GM18508 (cell line): ENCODE measurements around the gene PRXL2B.
"Not testable (repeated sequence)": the region's sequence is repeated elsewhere in the genome, so short reads cannot be mapped to it uniquely, and the experiment has no call there.

ENCODE experiments used
- ATAC-seq: cut with Tn5 transposase; IDR thresholded peaks from one replicate; pipeline ENCODE4 v1.9.1; 2021; ENCODE audit warnings: moderate number of reproducible peaks; ENCODE audit not compliant: insufficient read depth, unreplicated experiment

Gene PRXL2B

DNA sequence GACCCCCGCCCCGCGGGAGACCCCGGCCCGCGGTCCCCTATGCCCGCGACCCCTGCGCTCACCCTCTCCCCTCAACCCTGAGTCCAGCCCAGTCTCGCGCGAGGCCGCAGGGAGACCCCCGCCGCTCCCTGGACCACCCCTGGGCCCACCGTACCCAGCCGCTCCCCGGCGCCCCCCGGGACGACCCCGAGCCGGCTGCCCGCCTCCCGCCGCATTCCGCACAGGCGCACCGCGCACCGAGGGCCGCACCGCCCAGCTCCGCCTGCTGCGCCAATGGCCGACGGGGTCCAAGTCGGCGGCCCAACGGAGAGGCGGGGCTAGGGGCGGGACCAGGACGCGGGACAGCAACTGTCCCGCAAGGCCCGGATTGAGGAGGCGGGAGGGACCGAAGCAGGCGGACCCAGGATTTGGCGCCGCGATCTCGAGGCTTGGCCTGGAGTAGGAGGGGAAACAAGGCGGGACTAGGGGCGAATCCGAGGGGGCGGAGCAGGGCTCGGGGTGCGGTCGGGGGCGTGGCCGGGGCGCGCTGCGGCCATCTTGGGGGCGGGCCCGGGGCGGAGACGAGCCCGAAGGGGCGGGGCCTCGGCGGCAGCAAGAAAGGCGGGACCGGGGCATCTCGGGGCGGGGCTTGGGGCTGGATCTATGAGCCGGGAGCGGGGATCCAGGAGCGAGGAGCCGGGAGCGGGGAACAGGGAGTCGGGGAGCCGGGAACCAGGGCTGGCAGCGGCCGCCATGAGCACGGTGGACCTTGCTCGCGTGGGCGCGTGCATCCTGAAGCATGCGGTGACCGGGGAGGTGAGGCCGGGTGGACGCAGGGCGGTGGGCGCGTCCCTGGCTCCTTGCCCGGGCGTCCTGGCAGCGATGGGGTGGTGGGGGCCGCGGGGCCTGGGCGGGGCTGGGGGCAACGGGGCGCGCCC is at the start of gene PRXL2B:
Gene PRXL2B (plus strand): TSS at position 624 of the 917 bp plus-strand sequence. CDS start 109 bp downstream, at position 733.
- no peak for ATAC-seq

- ATAC-seq, result no peak
Observed at GRCh38 chr1:2537784-2538115, 48.8 kb upstream of the PRXL2B start.

GRCh38 chr1:2538376-2538775 is 48.2 kb upstream of the PRXL2B start:
- no peak for ATAC-seq

- ATAC-seq, result no peak
Observed at GRCh38 chr1:2538872-2539271, 47.7 kb upstream of the PRXL2B start.

DNA sequence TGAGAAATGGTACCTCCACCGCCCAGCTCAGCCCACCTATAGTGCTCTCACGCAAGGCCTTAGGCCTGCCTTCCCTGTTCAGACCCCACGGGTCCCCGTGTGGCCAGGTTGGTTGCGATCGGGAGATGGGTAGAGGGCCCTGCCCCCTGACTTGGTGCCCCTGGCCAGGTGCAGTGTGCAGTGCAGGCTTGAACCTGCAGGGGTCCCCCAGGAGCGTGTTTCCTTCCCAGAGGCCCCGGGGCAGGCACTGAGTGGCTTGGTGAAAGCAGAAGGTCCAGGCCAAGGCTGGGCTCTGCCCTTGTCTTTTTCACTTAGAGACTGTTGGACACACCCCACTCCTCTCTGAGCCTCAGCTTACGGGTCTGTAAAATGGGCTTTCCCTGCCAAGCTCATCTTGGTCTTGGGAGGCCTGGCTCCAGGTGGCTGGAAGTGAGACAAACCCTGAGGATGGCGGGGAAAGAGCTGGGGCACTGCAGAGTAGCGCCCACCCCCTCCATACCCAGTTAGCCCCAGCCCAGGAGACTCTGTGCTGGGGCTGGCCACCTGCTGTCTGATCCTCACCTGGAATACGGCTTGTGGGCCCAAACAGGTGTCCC is 47.2 kb upstream of the PRXL2B start:
- ATAC-seq, result no peak

- no peak for ATAC-seq
Observed at GRCh38 chr1:2540816-2541492, 45.6 kb upstream of the PRXL2B start.

DNA sequence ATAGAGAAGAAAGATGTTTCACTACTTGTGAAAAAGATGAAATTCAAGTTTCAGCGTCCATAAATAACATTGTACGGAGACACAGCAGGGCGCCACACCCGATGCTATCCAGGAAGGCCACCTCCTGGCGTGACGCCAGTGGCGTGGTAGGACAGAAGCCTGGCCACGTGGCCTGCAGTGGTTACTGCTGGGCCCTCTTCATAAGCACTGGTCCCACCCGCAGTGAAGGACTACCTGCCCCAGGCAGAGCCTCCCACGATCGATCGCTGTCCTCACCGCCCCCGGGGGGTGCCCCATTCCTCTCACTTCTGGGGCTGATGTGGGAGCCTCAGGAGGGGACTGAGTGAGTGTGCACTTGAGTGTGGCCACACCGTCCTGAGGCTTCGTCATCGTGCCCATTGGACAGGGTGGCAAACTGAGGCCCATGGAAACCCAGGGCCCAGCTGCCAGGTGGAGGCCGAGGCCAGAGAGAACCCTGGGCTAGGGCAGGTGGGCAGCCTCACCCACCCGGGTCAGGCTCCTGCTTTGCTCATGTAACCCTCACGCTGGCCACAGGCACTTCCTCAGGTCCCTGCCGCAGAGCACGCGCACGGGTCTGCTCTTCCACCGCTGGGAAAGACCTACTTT is 44.8 kb upstream of the PRXL2B start:
- ATAC-seq, result no peak

DNA sequence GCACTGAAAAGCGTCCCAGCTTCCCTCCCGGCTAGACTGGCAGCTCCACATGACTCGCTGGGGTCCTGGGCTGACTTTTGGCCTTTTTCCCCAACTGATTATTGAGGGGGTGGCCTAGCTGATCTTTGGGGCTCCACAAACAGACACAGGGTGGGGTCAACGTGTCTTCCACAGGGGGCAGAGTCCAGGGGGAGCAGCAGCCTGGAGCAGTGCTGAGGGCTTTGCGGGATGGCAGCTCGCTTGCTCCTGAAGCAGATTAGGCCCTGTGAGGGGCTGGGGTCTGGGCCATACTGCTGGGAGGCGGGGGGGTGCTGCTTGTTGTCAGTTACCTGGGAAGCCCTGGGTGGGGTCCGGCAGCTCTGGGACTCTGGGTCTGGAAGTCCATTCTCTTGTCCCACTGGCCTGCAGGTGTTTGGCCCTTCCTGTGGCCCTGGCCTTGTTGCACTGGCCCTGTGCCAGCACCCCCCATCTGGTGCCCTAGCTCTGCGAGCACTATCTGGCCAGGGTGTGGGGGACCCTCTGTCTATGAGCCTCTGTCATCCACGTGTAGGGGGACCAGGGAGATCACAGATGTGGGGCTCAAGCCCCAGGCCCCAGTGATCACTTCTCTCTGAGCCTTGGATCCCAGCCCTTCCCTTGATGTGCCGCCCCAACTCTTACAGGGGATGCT is 44.2 kb upstream of the PRXL2B start:
- ATAC-seq, result no peak

DNA sequence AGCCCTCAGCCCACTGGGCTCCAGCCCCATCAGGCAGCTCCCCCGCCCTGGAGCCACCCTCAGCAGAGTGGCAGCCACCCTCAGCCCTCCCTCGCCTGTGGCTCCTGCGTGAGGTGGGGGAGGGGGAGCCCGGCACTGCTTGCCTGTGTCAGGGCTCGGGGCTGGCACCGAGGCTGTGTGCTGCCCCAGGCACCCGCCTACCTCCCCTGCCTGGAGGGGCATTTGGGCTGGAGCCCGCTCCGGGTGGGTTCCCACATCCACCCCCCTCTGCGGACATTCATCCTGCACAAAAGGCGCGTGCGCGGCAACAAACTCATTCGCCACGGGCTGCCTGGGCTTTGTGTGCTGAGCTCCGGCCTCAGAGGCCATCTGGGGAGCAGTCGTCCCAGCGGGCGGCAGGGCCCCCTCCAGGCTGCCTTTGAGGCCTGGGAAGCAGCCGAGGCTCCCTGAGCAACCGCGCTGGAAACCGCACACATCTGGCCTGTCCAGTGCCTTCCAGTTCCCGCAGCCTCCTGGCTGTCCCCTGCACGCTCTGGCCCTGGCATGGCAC is 43.0 kb upstream of the PRXL2B start:
- ATAC-seq, result no peak

- no peak for ATAC-seq
Observed at GRCh38 chr1:2544093-2544874, 42.3 kb upstream of the PRXL2B start.

GRCh38 chr1:2544875-2545640 is 41.5 kb upstream of the PRXL2B start:
- ATAC-seq, result no peak

DNA sequence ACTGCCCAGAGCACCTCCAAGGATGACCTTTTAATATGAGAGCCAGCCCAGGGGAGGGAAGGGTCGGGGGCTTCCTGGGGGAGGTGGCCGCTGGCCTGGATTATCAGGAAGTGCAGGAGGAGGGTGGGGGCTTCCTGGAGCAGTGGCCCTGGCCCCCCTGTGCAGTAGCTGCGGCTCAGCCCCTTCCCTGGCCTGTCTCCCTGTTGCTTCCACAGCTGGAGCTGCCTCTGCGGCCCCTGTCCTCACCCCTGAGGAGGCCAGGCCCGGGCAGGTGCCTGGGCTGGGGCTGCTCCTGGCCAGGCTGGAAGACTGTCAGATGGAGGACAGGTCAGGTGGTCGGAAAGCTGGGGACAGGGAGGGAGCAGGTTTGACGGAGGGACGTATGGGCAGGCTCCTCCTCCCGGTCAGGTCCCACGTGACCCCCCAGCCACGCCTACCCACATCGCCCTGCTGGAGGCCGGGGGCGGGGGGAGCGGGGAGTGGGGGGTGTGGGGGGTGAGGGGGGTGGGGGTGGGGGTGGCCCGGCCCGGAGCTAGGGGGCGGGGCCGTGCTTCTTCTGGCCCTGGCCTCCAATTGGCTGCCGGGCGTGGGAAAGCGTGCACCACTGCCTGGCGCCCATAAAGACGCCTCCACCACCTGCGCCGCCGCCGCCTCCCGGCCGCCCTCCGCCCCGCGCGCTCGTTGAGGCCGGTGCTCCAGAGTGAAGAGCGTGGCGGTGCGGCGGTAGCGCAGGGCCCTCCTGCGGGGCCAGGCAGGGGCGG is 40.6 kb upstream of the PRXL2B start:
- no peak for ATAC-seq

DNA sequence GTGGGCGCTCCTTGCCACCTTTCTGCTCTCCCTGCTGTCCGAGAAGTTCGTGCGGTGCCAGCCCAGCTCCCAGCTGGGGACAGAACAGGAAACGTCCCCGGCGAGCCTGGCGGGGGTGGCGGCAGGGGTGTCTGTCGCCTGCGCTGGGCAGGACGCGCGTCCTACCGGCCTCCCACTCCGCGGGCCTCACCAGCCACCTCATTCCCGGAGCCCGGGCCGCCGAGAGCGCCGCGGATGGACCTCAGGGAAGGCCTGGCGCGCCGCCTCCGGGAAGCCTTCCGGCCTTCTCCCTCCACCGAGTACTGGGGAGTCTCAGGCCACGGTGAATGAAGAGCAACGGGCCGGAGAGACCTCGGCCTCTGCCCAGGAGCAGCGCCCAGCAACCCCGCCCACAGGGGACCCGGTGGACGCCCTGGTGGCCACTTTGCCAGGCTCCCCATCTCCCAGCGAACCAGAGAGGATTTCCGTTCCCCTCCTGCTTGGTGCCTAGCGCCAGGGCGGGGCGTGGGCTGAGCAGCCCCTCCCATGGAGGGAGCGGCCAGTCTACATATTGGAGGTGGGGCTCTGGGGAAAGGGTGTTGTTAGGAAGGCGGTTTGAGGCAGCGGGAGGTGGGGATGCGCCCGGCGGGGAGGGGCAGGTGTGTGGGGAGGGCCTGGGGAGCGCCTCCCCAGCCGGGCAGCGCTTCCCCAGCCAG is 39.9 kb upstream of the PRXL2B start:
- ATAC-seq, result no peak

DNA sequence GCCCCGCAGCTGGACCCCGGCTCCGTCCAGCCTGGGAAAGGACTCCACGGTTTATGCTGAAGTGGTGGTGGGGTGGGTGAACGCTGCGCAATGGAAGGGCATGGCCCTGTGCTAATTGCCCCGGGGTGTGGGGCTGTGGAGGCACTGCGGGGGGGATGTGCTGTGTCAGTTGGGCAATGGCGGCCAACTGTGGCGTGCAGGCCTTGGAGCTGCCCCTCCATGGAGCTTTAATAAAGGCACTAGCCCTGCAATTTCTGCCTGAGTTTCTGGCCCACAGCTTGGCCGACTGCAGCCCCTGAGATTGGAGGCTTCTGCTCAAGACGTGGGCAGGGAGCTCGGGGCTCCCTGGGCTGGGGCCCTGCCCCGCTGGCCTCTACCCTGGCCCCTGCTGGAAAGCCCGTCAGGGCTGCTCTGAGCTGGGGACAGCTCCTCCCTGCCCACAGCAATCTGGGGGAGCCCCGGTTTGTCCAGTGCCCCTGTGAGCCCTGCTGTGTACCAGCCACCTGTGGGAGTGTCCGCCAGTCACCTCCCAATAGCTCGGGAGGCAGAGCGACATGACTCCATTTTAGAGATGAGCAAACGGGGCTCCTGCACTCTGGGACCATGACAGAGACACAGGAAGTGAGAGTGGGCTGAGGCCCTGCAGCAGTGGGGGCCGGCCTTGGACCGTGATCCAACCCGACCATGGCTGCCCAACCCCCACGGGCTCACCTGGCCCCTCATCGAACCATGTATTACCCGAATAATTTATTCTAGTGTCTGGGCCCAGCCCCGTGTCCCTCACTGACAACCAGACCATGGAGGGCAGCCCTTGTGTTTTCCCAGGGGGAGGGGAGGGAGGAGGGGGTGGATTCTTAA is 39.1 kb upstream of the PRXL2B start:
- no peak for ATAC-seq

DNA sequence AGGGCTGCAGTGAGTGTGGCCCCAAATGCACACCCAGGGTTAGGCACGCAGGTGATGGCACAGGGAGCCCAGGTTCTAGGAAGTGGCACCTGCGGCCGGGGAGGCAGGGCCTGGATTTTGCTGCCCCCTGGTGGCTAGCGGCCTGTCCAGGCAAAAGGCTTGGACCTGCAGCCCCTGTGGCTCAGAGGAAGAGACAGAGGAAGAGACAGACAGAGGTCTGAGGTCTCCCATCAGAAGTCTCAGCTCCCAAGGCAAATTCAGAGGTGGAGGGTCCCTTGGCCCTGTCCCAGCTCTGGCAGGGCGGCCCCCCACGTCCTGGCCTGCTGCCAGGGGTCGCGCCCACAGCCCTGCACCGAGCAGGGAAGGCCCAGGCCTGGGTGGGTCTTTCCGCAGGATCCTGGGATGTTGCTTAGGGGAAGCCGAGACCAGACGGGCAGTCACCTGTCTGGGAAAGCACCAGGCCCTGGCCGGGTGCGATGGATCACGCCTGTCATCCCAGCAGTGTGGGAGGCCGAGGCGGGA is 38.4 kb upstream of the PRXL2B start:
- no peak for ATAC-seq

DNA sequence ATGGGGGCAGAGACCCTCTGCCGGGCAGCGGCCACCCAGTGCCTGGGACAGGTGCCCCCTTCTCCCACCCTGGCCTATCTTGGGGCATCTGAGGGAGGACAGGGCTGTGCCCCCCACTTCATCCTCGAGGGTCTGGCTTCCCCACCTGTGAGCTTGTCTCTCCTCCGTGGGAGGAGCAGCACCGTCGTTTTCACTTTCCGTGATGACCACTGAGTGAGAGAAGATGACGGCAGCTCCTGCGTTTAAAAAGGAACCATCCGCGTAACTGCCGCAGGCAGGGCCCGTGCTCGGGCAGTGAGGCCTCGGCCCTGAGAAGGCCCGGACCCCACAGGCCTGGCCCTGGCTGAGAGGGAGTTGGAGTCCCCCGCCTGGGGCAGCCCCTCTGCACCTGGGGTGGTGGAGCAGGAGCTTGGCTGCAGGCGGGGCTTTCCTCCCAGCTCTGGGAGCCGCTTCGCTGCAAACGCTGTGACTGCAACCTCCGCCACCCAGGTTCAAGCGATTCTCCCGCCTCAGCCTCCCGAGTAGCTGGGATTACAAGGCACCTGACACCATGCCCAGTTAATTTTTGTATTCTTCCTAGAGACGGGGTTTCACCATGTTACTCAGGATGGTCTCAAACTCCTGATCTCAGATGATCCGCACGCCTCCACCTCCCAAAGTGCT is 37.1 kb upstream of the PRXL2B start:
- not testable (repeated sequence) for ATAC-seq
